Stimulated activated CD4-positive, alpha-beta T cell treated with anti-CD3 and anti-CD28 coated beads, TNF-alpha, amount 100 ng/mL, for 48 hours (primary cell): ENCODE data around the gene ZXDC.
A peak's percentile ranks its signal among the peaks of the same experiment; 100 is the strongest.

Experiments used
- DNase-seq, 3 donors: peaks; one replicate each; pipeline ENCODE4 v3.0.0-alpha.2; 2020; ENCODE audit warnings: low read depth in 3 of 3

Gene ZXDC

GRCh38 chr3:126475413-126476114, at the start of gene ZXDC:
Gene ZXDC, minus strand, starts transcription at chr3:126475891. Its CDS starts 26 bp downstream, at chr3:126475865.
- DNase-seq: peak; percentile 83 to 89 (median 86)

GRCh38 chr3:126525091-126525852, 49.6 kb upstream of the ZXDC start:
- DNase-seq: no peak

- DNase-seq: no peak
Measured at GRCh38 chr3:126524429-126524988, 48.8 kb upstream of the ZXDC start.

GRCh38 chr3:126523745-126524428, 48.2 kb upstream of the ZXDC start, which contains the start of gene CHST13:
Gene CHST13, plus strand, starts transcription at chr3:126524155. Its CDS starts 178 bp downstream, at chr3:126524333.
- DNase-seq: peak in 1 of 3 donors; percentile 6

- DNase-seq: peak in 2 of 3 donors; percentile 13 to 23
Measured at GRCh38 chr3:126522363-126522788, 46.7 kb upstream of the ZXDC start.

- no peak for DNase-seq
Measured at GRCh38 chr3:126521122-126521891, 45.6 kb upstream of the ZXDC start.

GRCh38 chr3:126519506-126520455, 44.1 kb upstream of the ZXDC start:
- no peak for DNase-seq

- DNase-seq: no peak
Measured at GRCh38 chr3:126518779-126519177, 43.1 kb upstream of the ZXDC start.

- DNase-seq: no peak
Measured at GRCh38 chr3:126517986-126518778, 42.5 kb upstream of the ZXDC start.

- no peak for DNase-seq
Measured at GRCh38 chr3:126517291-126517951, 41.7 kb upstream of the ZXDC start, which contains the start of gene UROC1. Gene UROC1, minus strand, starts transcription at chr3:126517773. Its CDS starts 54 bp downstream, at chr3:126517719.

GRCh38 chr3:126516936-126517290, 41.2 kb upstream of the ZXDC start:
- DNase-seq: no peak

- DNase-seq: no peak
Measured at GRCh38 chr3:126516152-126516935, 40.7 kb upstream of the ZXDC start.

GRCh38 chr3:126515066-126515706, 39.5 kb upstream of the ZXDC start:
- no peak for DNase-seq

GRCh38 chr3:126514161-126514560, 38.5 kb upstream of the ZXDC start:
- DNase-seq: no peak

GRCh38 chr3:126512916-126513650, 37.4 kb upstream of the ZXDC start:
- no peak for DNase-seq

GRCh38 chr3:126512026-126512425, 36.3 kb upstream of the ZXDC start:
- no peak for DNase-seq

- no peak for DNase-seq
Measured at GRCh38 chr3:126511291-126511690, 35.6 kb upstream of the ZXDC start.
